Hypothalamus (tissue), 51 donors: ENCODE results near the gene CD6.
"Not testable (repeated sequence)": the region's sequence is repeated elsewhere in the genome, so short reads cannot be mapped to it uniquely, and the experiment has no call there.

Experiments used
- DNase-seq, 51 donors: peaks; one replicate each; lab custom pipeline; 2025; lab: John Stamatoyannopoulos, UW

CD6 gene

GRCh38 chr11:60951904-60952741, 19.4 kb upstream of the CD6 start, which contains the start of gene SLC15A3:
Gene SLC15A3 (minus strand): TSS chr11:60952176. CDS start chr11:60951551, 625 bp downstream.
- peak in 26 of 51 donors; percentile 10 to 63 (median 36) for DNase-seq

DNA sequence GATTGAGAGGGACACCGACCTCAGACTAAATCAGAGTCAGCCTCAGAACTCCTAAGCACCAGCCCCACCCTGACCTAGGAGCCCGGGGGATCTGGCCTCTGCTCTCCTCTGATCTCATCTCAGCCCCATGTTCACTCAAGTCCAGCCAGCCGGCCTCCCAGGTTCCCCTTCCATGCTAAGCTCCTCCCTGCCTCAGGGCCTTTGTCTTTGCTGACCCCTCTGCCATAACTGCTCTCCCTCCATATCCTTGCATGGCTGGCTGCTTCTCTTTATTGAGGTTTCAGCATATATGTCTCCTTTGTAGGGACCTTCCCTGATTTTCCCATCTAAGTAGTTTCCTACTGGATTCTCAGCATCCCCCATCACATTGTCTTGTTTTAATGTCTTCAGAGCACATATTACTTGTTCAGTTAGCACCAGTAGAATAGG, 18.7 kb upstream of the CD6 start:
- DNase-seq, result no peak

GRCh38 chr11:60953781-60954180, 17.7 kb upstream of the CD6 start:
- DNase-seq, result no peak

DNA sequence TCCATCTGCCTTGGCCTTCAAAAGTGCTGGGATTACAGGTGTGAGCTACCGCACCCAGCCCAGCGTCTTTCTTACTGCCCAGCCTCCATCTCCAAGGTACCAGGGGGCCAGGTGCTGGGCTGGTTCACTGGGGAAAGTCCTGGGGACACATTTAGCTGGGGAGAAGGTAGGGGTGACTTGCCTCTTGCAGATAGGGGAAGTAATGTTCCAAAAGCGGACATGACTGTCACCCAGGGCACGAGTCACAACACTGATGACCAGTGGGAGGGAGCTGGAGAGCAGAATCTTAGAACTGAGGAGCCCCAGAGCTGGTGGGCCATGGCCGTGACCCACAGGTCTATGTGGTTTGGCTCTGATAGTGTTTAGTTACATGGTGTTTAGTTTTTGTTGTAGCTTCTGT, 17.1 kb upstream of the CD6 start:
- DNase-seq, result no peak

GRCh38 chr11:60955571-60955970, 15.9 kb upstream of the CD6 start:
- peak in 1 of 51 donors; percentile 18 for DNase-seq

DNA sequence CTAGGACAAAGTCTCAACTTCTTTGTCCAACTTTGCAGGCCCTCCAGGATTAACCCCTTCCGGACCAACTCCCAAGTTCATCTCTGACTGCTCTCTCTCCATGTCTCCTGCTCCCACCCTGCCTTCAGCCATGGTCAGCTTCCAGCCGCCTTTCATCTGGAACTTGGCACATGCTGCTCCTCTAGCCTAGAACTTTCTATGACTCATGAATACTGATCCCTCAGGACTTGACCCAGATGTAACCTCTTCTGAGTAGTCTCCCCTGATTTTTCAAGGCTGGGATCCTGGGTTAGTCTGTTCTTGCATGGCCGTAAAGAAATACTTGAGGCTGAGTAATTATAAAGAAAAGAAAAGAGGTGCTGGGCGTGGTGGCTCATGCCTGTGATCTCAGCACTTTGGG, 14.3 kb upstream of the CD6 start:
- DNase-seq, result no peak

- no peak for DNase-seq
Observed at GRCh38 chr11:60959431-60959830, 12.0 kb upstream of the CD6 start.

DNA sequence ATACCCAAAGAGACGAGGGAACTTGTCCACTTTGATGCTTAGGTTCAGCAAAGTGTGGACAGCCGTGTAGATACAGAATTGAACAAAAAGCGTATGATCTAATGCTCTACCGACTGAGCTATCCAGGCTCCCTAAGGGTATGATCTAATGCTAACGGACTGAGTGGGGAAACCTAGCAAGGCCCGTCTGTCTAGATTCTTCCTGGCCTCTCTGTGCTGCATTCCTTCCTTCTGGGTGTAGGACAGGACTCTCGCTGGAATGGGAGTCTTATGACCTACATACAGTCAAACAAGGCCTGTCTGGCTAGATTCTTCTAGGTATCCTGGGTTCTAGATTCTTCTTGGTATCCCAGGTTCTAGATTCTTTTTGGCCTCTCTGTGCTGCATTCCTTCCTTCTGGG, 11.1 kb upstream of the CD6 start:
- DNase-seq, result no peak

DNA sequence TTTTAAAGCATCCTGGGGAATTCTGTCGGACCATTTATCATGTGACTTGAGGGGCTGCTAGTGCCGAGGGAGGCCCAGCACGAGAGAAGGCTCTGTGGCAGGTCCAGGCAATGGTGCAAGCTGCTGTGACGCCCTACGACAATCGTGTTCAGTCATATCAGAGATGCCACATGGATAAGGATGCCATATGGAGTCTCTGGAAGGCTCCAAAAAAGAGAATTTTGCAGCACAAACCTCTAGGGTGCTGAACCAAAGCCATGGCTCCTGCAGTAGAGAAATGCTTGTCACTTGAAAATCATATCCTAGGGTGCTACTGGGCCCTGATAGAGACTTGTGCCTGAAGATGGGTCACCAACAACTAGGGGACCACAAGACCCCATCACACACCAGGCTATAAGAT, 6.7 kb upstream of the CD6 start:
- DNase-seq, result no peak

DNA sequence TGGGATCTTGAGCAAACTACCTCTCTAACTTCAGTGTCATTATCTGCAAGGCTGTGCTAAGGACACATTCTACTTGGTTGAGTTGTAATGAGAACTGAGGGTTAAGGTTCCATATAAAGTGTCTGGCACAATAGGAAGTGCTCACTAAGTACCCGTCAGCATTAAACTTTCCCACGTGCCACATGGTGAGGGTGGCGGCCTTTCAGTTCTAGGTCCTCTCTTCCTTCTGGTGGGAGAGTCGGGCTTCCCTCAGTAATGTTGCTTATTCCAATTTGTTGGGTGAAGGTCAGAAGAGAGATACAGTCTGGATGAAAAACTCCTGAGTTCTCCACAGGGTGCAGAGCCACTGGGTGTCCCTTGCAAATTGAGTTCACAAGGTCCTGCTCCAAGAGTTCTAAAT, 4.6 kb upstream of the CD6 start:
- DNase-seq, result no peak

- DNase-seq, result no peak
Observed at GRCh38 chr11:60968223-60968622, 3.3 kb upstream of the CD6 start.

DNA sequence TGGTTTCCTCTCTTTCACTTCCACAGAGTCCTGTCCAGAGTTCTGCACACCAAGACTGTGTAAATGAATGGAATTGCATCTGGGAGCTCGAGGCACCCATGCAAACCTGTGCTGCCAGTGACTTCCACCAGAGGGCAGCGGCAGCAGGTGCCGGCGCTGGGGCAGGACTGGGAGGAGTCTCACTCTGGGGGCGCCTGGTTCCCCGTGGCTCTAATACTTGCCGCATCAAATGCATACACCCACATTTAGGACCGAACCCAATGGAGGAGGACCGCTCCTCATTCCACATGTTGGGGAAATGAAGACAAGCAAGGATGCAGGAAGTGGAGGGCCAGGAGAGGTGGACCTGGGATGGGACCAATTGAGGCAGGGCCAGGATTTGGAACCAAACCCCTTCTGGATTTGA, 1.1 kb upstream of the CD6 start:
- peak in 13 of 51 donors; percentile 7 to 59 (median 27) for DNase-seq

DNA sequence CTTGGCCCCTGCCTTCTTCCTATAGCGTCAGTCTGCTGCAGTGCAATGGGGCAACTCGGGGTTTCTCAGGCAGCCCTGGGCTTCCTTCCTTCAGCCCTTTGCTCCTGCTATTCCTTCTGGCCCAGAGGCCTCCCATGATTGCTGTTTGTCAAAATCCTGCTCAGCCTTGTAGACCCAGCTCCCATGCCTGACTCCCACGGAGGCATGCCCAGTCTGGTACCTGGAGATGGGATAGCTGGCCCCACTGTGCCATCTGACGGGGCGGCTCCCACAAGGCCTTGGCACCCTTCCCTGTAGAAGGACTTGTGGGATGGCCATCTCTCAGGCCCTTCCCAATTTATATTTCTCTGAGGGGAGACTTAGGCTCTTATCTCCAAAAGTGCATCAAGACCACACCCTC, 590 bp upstream of the CD6 start:
- DNase-seq, result no peak

GRCh38 chr11:60972182-60973030, 926 bp downstream of the CD6 start:
- DNase-seq, result no peak

GRCh38 chr11:60973699-60974098, 2.2 kb downstream of the CD6 start:
- DNase-seq, result no peak

GRCh38 chr11:60974316-60974715, 2.8 kb downstream of the CD6 start:
- DNase-seq, result not testable (repeated sequence)

GRCh38 chr11:60974726-60975125, 3.2 kb downstream of the CD6 start:
- peak in 19 of 51 donors; percentile 10 to 69 (median 27) for DNase-seq

- no peak for DNase-seq
Observed at GRCh38 chr11:60977224-60977623, 5.7 kb downstream of the CD6 start.

GRCh38 chr11:60977836-60978235, 6.4 kb downstream of the CD6 start:
- no peak for DNase-seq

DNA sequence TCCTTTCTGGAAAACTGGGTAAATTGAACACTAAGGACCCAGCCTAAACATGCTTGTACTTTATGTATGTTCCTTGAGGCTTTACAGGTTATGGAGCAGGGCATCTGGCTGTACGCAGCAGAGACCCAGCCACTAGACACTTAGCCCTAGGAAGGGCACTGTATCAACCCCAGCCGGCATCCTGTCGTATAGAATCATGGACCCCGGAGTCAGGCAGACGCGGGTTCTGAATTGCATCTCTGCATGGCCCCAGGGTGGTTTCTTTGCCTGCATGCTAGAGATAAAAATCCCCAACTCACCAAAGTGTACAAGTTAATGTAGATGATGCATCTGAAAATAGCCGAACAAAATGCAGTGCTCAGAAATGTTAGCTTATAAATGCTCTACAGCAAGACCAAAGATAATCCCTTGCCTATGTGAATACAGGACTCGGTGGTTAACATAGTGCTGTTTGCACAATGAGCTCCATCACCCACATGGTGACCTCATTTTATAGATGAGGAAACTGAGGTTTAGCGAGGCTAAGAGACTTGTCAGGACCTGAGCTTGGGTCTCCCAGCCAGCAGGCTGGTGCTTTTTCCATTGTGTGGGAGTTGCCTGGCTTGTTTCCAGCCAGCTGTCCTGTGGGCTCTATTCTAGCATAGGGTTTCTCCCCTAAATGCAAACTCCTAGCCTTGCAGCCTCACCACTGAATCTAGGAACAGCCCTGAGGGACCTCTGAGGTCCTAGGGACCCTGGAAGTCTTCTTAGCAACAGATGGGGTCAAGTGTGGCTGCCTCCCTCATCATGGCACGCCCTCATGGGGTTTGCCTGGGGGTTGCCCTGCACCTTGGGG, 7.3 kb downstream of the CD6 start:
- DNase-seq, result no peak

- no peak for DNase-seq
Observed at GRCh38 chr11:60981515-60981914, 10.0 kb downstream of the CD6 start.
